Stimulated activated CD4-positive, alpha-beta T cell treated with anti-CD3 and anti-CD28 coated beads, Interleukin-4, amount 100 ng/mL, for 1 hour (primary cell): ENCODE measurements around the gene SHB.

Source experiments
- DNase-seq: peaks from one replicate; pipeline ENCODE4 v3.0.0-alpha.2; 2020

Gene SHB

GRCh38 chr9:38003946-38004808, 64.8 kb downstream of the SHB start:
- no peak for DNase-seq

- no peak for DNase-seq
These were observed 65.8 kb downstream of the SHB start for GRCh38 chr9:38003230-38003629.

GRCh38 chr9:38001430-38001829, 67.6 kb downstream of the SHB start:
- DNase-seq, result no peak

DNA sequence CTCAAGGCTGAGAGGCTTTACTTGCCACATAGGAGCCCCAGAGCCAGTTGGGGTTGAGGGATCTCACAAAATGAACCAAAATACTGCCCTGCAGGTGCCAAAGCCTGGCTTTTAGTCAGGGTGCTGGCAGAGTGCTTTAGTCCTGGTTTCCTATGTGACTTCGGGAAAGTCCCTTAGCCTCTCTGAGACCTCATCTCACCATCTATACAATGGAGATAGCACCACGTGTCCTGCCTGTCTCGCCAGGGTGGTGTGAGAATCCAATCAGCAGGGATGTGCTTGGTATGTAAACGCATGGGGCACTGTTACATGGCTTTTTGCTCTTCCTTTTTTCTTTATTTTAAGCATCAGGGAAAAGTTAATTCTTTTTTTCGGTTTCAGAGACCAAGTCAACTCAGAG, 68.3 kb downstream of the SHB start:
- DNase-seq, result no peak

- no peak for DNase-seq
These were observed 68.7 kb downstream of the SHB start for GRCh38 chr9:38000332-38000731.

GRCh38 chr9:37999588-38000189, 69.3 kb downstream of the SHB start:
- no peak for DNase-seq

GRCh38 chr9:37998881-37999587, 70.0 kb downstream of the SHB start:
- DNase-seq, result no peak

DNA sequence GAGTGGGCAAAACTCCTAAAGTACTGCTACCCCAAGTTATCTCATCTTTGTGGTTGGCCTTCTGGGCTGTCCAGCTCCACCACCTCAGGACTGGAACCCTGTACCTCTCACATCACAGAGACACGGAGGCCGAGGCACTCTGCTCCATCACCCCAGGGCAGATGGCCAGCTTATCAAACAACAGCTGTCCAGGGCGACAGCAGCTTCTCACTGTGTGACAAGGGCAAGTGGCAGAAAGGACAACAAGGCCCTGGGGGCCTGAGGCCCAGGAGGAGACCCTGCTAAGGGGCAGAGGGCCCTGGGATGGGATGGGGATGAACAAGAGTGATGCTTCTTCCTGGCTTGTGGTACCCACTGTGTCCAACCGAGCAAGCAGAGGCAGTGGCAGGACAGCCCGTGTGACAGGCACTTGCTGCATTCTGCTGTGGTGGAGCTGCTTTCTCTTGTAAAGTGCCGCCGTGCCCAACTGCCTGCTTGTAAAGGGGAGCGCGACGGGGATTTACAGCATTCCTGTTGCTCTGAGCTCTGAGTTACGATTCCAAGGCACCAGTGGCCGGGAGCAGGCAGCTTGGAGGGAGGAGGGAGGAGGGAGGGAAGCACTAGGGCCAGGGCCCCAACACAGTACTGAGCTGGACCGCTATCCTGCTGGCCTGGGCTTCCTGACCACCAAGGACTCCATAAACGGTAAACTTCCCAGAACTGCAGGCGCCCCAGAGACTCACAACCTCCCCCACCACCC, 71.2 kb downstream of the SHB start:
- DNase-seq, result no peak

DNA sequence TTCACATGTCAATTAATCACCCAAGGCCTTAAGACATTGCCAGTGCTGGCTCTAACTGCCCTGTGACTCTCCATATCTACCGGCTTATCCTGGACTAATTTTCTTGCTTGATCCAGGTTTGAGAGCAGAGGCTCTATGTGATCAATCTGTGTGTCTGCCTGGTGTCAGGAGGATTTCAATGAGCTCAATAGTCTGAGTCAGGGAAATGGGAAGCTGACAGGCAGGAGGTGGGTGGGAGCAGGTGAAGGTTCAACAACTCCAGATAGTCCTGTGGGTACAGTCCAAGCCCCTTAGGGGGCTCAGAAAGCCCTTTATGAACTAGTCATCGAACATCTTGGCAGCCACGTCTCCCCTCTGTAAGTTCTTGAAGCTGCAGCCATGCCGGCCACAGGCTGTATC, 72.2 kb downstream of the SHB start:
- DNase-seq, result no peak

DNA sequence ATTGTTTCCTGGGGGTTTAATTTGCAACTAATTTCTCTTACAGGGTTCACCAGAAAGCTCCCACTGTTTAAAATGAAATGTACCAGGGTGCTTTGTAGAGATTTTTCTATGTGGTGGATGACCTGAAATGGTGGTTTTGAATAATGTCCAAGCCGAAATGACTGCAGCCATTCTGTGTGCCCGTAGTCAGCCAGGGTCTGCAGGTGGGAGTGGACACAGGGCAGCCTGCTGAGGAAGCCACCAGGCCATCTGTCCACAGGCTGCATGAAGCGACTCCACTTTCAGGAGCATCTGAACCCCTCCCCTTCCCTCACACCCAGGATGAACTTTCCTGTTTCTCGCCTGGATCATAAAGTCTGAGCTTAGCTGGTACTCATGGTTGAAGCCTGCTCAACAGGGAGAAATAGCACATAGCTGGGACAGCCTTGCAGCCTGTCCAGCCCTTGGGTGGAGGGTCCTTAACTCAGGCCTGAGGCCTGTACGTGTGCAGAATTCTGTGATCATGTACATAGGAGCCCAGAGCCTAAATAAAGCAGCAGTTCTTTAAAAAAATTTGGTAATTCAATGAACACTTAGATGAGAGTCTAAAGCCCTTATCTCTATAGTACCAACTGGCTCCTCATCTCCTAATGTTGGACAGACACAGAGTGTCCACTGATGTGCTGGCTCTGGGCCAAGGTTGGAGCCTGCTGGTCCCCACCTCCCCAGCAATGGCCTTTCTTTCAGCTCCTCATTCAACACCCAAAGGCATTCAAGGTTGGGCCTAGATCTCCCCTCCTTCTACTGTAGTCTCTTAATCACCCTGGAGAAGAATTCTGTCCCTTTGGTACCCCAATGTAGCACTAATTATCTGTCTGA, 72.8 kb downstream of the SHB start:
- DNase-seq, result no peak

DNA sequence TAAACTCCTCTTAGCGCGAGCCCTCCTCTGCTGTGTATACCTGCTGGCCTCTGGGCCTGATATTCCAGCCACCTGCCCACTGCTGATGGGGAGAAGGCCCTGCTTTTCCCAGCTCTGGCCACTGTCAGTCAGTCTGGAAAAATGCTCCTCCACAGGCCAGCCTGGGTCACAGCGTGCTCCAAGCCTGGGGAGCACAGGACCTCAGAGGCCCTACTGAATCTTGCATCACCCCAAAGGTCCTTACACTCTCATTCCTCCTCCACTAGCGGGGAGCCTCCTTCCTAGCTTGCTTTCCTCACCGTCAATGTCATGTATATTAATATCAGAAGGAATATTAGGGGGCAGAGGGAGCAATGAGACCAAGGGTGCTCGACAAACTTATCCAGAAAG, 73.7 kb downstream of the SHB start:
- no peak for DNase-seq

- DNase-seq, result peak; percentile 8
These were observed 74.2 kb downstream of the SHB start for GRCh38 chr9:37994639-37995347.

DNA sequence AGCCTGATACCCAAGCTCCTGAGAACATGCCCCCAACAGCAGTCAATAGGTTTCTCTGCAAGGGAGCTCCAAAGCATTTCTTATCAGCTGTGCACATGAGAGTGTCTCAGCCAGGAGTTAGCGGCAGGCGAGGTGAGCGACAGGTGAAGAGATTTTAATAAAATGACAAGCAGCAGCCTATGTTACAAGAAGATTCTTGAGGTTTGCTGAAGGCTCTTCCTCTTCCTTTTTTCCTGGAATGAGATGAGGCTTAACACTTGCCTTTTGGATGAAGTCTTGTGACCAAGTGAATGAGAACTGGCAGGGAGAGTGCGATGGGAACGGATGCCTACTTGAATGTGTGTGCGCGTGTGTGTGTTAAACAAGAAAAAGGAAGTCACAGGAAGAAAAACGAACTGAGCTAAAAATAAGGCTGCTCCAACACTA, 76.1 kb downstream of the SHB start:
- no peak for DNase-seq

- no peak for DNase-seq
These were observed 78.5 kb downstream of the SHB start for GRCh38 chr9:37990404-37991015.

DNA sequence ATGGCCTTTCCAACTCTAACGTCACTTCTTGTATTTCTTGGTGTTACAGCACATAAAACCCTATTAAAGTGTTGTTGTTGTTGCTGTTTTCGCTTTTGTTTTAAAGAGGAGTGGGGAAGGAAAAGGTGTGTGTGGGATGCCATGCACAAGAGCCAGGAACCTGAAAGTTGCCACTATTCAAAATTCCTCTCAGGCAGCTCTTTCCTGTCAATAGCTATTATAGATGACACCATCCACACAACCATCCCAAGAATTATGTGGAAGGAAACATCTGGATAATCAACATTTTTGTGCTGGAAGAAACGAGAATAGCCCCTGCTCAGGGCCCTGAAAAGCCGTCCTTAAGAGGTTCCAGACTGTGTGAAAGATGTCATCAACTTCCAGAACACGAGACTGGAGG, 79.3 kb downstream of the SHB start:
- DNase-seq, result no peak

GRCh38 chr9:37988602-37989001, 80.4 kb downstream of the SHB start:
- no peak for DNase-seq

- DNase-seq, result no peak
These were observed 81.0 kb downstream of the SHB start for GRCh38 chr9:37988041-37988440.

- DNase-seq, result no peak
These were observed 81.5 kb downstream of the SHB start for GRCh38 chr9:37987467-37987981.

DNA sequence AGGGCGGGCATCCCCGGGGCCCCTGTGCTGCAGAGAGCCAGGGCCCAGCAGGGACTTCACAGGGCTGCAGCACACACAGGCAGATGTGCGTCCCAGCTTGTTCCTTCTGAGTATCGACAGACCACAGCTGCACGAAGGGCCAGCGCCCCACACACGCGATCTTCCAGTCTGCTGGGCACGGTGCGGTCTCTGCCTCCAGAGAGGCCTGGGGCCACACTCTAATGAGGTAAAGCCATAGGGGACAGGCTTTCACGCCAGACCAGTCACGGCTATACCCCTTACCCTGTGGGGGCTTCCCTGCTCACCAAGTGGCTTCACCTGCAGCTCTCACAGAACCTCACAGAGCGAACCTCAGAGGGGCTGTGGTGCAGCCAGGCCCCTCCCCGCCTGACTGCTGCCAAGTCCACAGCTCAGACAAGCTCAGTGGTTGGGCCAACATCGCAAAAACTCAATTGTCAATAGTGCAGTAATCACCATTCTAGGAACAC, 82.2 kb downstream of the SHB start:
- no peak for DNase-seq

- no peak for DNase-seq
These were observed 83.0 kb downstream of the SHB start for GRCh38 chr9:37986001-37986400.
